ENCODE measurements around the gene EDEM1.

DNA sequence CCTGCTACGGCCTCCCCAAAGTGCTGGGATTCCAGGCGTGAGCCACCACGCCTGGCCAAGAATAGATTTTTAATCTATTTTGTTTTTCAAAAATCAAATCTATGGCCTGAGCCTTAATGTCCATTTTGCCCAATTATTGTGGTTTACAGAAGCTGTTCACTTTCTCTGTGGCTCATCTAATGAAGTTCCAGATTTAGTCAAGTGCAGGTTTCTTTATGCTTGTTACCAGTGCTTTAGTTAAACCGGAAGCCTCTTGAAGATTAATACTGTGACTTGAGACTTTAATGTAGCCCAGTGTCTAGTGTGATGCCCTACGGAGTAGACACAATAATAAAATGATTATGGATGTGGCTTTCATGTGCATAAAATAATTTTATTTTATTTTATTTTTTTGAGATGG is 16.5 kb upstream of the EDEM1 start:
- TF ChIP-seq, protein P1, sequence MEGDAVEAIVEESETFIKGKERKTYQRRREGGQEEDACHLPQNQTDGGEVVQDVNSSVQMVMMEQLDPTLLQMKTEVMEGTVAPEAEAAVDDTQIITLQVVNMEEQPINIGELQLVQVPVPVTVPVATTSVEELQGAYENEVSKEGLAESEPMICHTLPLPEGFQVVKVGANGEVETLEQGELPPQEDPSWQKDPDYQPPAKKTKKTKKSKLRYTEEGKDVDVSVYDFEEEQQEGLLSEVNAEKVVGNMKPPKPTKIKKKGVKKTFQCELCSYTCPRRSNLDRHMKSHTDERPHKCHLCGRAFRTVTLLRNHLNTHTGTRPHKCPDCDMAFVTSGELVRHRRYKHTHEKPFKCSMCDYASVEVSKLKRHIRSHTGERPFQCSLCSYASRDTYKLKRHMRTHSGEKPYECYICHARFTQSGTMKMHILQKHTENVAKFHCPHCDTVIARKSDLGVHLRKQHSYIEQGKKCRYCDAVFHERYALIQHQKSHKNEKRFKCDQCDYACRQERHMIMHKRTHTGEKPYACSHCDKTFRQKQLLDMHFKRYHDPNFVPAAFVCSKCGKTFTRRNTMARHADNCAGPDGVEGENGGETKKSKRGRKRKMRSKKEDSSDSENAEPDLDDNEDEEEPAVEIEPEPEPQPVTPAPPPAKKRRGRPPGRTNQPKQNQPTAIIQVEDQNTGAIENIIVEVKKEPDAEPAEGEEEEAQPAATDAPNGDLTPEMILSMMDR (IDR thresholded peaks at IDR 0.05): no peak
- TF ChIP-seq EP300 (IDR thresholded peaks at IDR 0.05): no peak

All from ovary (tissue), 3 donors.